ENCODE data around the gene TMEM121.
"Not testable (repeated sequence)": the region's sequence is repeated elsewhere in the genome, so short reads cannot be mapped to it uniquely, and the experiment has no call there.

The TMEM121 gene

GRCh38 chr14:105547741-105548169 is 21.4 kb downstream of the TMEM121 start:
- no peak for DNase-seq

GRCh38 chr14:105549481-105549880 is 23.1 kb downstream of the TMEM121 start:
- DNase-seq: no peak

GRCh38 chr14:105554022-105554421 is 27.6 kb downstream of the TMEM121 start:
- DNase-seq: no peak

- DNase-seq: no peak
These were observed 28.1 kb downstream of the TMEM121 start for GRCh38 chr14:105554523-105554922.

- not testable (repeated sequence) for DNase-seq
These were observed 31.3 kb downstream of the TMEM121 start for GRCh38 chr14:105557671-105558070.

GRCh38 chr14:105558449-105559154 is 32.2 kb downstream of the TMEM121 start:
- not testable (repeated sequence) for DNase-seq

- DNase-seq: not testable (repeated sequence)
These were observed 33.1 kb downstream of the TMEM121 start for GRCh38 chr14:105559384-105560047.

- not testable (repeated sequence) for DNase-seq
These were observed 33.8 kb downstream of the TMEM121 start for GRCh38 chr14:105560048-105560669.

GRCh38 chr14:105561345-105561744 is 35.0 kb downstream of the TMEM121 start:
- DNase-seq: not testable (repeated sequence)

GRCh38 chr14:105562713-105563346 is 36.4 kb downstream of the TMEM121 start:
- no peak for DNase-seq

- no peak for DNase-seq
These were observed 37.0 kb downstream of the TMEM121 start for GRCh38 chr14:105563347-105563737.

GRCh38 chr14:105564536-105564935 is 38.2 kb downstream of the TMEM121 start:
- DNase-seq: not testable (repeated sequence)

GRCh38 chr14:105565185-105565919 is 39.0 kb downstream of the TMEM121 start:
- DNase-seq: not testable (repeated sequence)

GRCh38 chr14:105566248-105567163 is 40.1 kb downstream of the TMEM121 start:
- not testable (repeated sequence) for DNase-seq

GRCh38 chr14:105567164-105568103 is 41.1 kb downstream of the TMEM121 start:
- DNase-seq: not testable (repeated sequence)

- DNase-seq: not testable (repeated sequence)
These were observed 41.9 kb downstream of the TMEM121 start for GRCh38 chr14:105568140-105568843.

GRCh38 chr14:105568859-105569766 is 42.7 kb downstream of the TMEM121 start:
- no peak for DNase-seq

- DNase-seq: no peak
These were observed 44.1 kb downstream of the TMEM121 start for GRCh38 chr14:105570482-105570881.

Data from NCI-H1694 (cell line).